GM12878 (cell line): ENCODE data around the gene OR2L8.

Source experiments
- CBX5 ChIP-seq: sonication (generic); IDR thresholded peaks from 2 replicates; pipeline ENCODE4 v1.6.1; 2016; ENCODE audit warnings: low read depth, moderate library complexity, mild to moderate bottlenecking, inconsistent platforms
- CHD2 ChIP-seq: IDR thresholded peaks from 2 replicates; pipeline ENCODE4 v1.6.1; 2011; ENCODE audit warnings: low read depth, low read length, improper control_type of control experiment, borderline replicate concordance
- CTCF ChIP-seq, 3 experiments: IDR thresholded peaks in 2 of 3; conservative IDR thresholded peaks in 1 of 3; 2 replicates each; pipeline ENCODE4 v1.5.1; 2011; ENCODE audit warnings: low read depth in 3 of 3, low read length in 3 of 3, mild to moderate bottlenecking in 3 of 3, control low read depth in 2 of 3, moderate library complexity in 2 of 3, inconsistent platforms in 1 of 3, mixed read lengths in 1 of 3; ENCODE audit not compliant: control insufficient read depth in 2 of 3, insufficient read depth in 1 of 3; ENCODE audit errors: extremely low read depth in 1 of 3
- ESRRA ChIP-seq: IDR thresholded peaks from 2 replicates; pipeline ENCODE4 v1.6.1; 2012; ENCODE audit warnings: mild to moderate bottlenecking, low read length, improper control_type of control experiment
- ETV6 ChIP-seq, 2 experiments: fragments of 450-650 bp in 1 of 2; IDR thresholded peaks in 1 of 2; conservative IDR thresholded peaks in 1 of 2; 2 replicates each; pipeline ENCODE4 v1.6.1; 2014; ENCODE audit warnings: antibody characterized with exemption in 1 of 2, borderline replicate concordance in 1 of 2, low read depth in 1 of 2, mild to moderate bottlenecking in 1 of 2, moderate library complexity in 1 of 2
- MAX ChIP-seq: IDR thresholded peaks from 2 replicates; pipeline ENCODE4 v1.6.1; 2012; ENCODE audit warnings: low read depth, low read length, improper control_type of control experiment
- NFYA ChIP-seq: IDR thresholded peaks from 2 replicates; pipeline ENCODE4 v1.6.1; 2011; ENCODE audit warnings: low read depth, mild to moderate bottlenecking, low read length, improper control_type of control experiment, borderline replicate concordance
- NFYB ChIP-seq: IDR thresholded peaks from 2 replicates; pipeline ENCODE4 v1.6.1; 2011; ENCODE audit warnings: low read depth, mild to moderate bottlenecking, low read length, improper control_type of control experiment, moderate library complexity; ENCODE audit not compliant: insufficient read depth
- NR2C2 ChIP-seq: IDR thresholded peaks from 2 replicates; pipeline ENCODE4 v1.6.1; 2011; ENCODE audit warnings: borderline replicate concordance, low read depth; ENCODE audit not compliant: control insufficient read depth, insufficient read length
- SIN3A ChIP-seq: IDR thresholded peaks from 2 replicates; pipeline ENCODE4 v1.6.1; 2012; ENCODE audit warnings: low read depth, low read length, improper control_type of control experiment
- ZNF24 ChIP-seq: fragments of 450-650 bp; IDR thresholded peaks from 2 replicates; pipeline ENCODE4 v1.6.1; 2017; ENCODE audit warnings: antibody characterized with exemption, mild to moderate bottlenecking

GRCh38 chr1:247913786-247914185 lies 34.9 kb upstream of the OR2L8 start:
- TF ChIP-seq NFYB = no peak
- TF ChIP-seq CBX5 = no peak
- no peak for TF ChIP-seq NFYA
- TF ChIP-seq SIN3A = no peak
- no peak for TF ChIP-seq MAX
- no peak for TF ChIP-seq CHD2
- no peak for TF ChIP-seq ETV6 (conservative IDR thresholded peaks at IDR 0.05 in 1 of 2, IDR thresholded peaks at IDR 0.05 in 1 of 2; ENCODE audit: borderline replicate concordance in 1 of 2, low read depth in 1 of 2)
- TF ChIP-seq NR2C2 = no peak
- TF ChIP-seq ZNF24 = no peak
- TF ChIP-seq CTCF (IDR thresholded peaks at IDR 0.05 in 2 of 3, conservative IDR thresholded peaks at IDR 0.05 in 1 of 3; ENCODE audit: control insufficient read depth in 2 of 3, extremely low read depth in 1 of 3, insufficient read depth in 1 of 3, low read depth in 3 of 3, low read length in 3 of 3) = no peak
- no peak for TF ChIP-seq ESRRA
